Cardiac fibroblast (primary cell): ENCODE results near the gene POM121L12.

Experiments
- DNase-seq, 2 donors: peaks; one replicate each; pipeline versions ENCODE4 v3.0.0 to v3.0.0-alpha.2; 2010; ENCODE audit warnings: low read depth in 2 of 2
- H3K4me3 ChIP-seq, 2 donors: replicated peaks in 1 of 2; 1 replicate in 1 of 2; 2 replicates in 1 of 2; pipeline ENCODE4 v1.5.1; 2011; ENCODE audit warnings: low read depth in 2 of 2, low read length in 2 of 2, mild to moderate bottlenecking in 2 of 2, moderate library complexity in 1 of 2
- TF ChIP-seq, protein P1 (sequence below): IDR thresholded peaks from one replicate; pipeline ENCODE4 v1.5.1; 2011; ENCODE audit warnings: low read depth, mild to moderate bottlenecking, low read length, inconsistent platforms

The POM121L12 gene

GRCh38 chr7:53035499-53036412 is at the start of gene POM121L12:
TSS of gene POM121L12 (plus strand) at chr7:53035633. CDS start at chr7:53035672, 39 bp downstream.
- H3K4me3 ChIP-seq = no peak within 1 kb of the TSS
- TF ChIP-seq, protein P1, sequence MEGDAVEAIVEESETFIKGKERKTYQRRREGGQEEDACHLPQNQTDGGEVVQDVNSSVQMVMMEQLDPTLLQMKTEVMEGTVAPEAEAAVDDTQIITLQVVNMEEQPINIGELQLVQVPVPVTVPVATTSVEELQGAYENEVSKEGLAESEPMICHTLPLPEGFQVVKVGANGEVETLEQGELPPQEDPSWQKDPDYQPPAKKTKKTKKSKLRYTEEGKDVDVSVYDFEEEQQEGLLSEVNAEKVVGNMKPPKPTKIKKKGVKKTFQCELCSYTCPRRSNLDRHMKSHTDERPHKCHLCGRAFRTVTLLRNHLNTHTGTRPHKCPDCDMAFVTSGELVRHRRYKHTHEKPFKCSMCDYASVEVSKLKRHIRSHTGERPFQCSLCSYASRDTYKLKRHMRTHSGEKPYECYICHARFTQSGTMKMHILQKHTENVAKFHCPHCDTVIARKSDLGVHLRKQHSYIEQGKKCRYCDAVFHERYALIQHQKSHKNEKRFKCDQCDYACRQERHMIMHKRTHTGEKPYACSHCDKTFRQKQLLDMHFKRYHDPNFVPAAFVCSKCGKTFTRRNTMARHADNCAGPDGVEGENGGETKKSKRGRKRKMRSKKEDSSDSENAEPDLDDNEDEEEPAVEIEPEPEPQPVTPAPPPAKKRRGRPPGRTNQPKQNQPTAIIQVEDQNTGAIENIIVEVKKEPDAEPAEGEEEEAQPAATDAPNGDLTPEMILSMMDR = no peak
- DNase-seq = no peak

DNA sequence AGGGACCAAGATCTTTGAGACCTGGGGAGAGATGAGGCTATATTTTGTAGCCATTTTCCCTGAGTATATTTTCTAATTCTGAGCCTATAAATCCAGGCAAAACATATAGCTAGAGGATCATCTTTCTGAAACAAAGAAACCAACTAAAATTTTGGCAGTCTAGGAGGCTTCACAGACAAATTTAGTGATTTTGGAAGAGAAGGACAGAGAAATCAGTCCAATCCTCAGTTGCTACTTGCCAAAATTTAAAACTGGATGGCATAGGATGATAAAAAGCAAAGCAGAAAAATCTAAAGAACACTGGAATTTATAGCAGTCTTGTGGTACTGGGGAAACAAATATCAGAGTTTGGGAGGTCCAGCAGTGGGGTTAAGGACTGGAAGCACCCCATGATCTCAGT is 43.4 kb upstream of the POM121L12 start:
- no peak overlapping the region for H3K4me3 ChIP-seq
- no peak for DNase-seq
- TF ChIP-seq, protein P1 = no peak

GRCh38 chr7:52992479-52993162 is 42.8 kb upstream of the POM121L12 start:
- no peak for DNase-seq
- TF ChIP-seq, protein P1 = no peak
- H3K4me3 ChIP-seq = no peak overlapping the region

DNA sequence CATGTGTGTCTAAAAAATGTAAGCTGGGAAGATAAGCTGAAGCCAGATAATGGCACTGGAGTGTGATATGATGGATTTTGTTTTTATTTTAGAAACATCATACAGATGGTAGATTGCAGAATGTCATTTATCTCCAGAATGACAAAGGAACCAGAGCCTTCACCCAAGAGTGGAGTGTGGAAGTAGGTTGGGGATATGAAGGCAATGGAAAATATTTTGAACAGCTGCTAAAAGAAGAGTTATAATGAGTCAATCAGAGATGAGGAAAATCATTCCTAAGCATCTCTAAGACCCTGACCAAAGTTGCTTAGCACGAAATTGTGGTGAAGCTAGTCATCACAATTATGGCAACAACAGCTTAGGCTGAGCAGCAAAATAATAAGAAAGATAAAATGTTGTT is 39.8 kb upstream of the POM121L12 start:
- no peak overlapping the region for H3K4me3 ChIP-seq
- DNase-seq = no peak
- TF ChIP-seq, protein P1 = no peak

- no peak overlapping the region for H3K4me3 ChIP-seq
- TF ChIP-seq, protein P1 = no peak
- no peak for DNase-seq
Measured at GRCh38 chr7:53001221-53001620, 34.2 kb upstream of the POM121L12 start.

GRCh38 chr7:53002389-53002788 is 33.0 kb upstream of the POM121L12 start:
- TF ChIP-seq, protein P1 = no peak
- DNase-seq = no peak
- H3K4me3 ChIP-seq = no peak overlapping the region
